GM18499 (cell line): Measurements from ENCODE around the gene KTN1.

Source experiments
- ATAC-seq: cut with Tn5 transposase; IDR thresholded peaks from one replicate; pipeline ENCODE4 v1.9.1; 2021; ENCODE audit warnings: moderate number of reproducible peaks; ENCODE audit not compliant: insufficient read depth, unreplicated experiment

KTN1 gene

DNA sequence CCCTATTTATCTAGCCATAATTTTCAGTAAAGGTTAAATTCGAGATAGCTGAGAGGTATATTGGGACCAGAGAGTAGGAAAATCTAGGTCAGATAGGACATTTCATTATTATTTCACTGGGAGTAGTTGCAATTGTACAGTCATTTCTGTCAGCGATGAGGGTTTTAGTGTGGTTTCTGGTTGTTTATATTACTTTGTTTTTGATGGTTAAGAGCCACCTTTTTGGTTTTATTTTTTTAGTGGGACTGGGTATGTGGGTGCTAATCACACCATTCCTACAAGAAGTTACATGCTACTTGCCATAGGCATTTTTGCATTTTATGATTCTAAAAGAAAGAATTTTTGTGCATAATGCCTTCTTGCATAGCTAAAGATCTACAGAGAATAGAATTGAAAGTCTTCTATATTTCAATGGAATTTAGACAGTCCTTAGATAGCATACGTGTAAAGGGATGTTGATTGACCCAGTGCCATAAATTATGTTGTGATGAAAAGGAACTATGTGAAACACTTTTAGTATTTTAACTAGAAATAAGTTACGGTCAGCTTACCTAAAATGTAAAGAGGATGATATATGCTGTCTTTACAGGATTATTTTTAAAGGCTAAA, 85.2 kb downstream of the KTN1 start:
- ATAC-seq = peak; percentile 59

DNA sequence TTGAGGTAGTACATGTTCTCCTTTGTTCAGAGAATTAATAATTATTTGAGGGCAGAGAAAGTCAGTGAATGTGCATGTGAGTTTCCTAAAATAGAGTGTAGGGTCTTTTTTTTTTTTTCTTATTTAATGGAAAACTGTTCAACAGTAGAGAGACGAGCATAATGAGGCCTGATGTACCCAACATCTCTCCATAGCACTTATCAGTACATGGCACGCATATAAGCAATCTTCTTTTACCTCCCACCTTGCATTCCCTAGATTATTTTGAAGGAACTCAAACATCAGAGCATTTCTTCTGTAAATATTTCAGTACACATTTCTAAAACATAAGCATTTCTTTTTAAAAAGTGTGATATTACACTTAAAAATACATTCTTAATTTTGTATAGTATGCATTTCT, 87.8 kb downstream of the KTN1 start:
- no peak for ATAC-seq

DNA sequence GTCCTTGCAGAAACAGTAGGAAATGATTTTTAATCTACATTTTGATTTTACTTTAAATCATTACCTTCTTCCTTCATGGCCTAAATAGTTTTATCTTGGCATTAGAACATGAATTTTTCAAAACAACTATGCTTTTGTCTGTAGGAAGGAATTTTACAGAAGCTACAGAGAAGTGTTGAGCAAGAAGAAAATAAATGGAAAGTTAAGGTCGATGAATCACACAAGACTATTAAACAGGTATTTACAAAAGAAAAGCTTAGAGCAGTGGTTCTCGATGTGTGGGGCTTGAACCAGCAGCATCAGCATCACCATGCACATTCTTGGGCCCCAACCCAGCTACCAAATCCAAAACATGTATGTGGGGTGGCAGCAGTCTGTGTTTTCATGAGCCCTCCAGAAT, 91.6 kb downstream of the KTN1 start:
- ATAC-seq = no peak

DNA sequence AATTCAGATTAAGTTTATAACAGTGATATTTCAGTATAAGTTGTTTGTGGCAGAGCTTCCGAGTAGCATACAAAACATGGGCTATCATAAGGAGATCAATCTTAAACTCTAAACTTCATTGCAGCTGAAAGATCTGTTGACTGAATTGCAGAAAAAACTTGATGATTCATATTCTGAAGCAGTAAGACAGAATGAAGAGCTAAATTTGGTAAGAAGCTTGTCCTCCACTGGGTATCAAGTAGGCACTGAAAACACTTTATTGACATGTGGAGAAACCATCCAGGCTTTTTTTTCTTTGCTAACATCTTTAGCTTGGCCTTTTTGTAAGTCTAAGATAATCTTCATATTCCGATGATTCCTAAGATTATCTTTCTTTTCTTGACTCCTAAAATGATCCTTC, 93.0 kb downstream of the KTN1 start:
- no peak for ATAC-seq

DNA sequence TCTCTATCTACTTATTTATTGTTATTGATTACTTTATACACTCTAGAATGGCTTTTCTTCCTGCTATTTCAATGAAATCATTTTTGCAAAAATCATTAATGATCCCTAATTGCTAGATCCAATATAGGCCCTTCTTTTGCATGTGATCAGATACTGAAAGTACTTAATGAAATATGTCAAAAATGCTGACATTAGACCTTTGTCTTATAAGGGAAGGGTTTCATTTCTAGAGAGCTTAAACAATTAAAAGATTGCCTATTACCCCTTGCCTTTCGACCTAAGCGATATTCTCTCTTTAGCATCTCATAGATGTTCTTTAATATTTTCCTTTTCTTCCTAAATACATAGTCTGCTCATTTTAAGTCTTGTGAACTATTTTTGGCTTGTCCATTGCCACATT, 101.1 kb downstream of the KTN1 start:
- ATAC-seq = no peak

DNA sequence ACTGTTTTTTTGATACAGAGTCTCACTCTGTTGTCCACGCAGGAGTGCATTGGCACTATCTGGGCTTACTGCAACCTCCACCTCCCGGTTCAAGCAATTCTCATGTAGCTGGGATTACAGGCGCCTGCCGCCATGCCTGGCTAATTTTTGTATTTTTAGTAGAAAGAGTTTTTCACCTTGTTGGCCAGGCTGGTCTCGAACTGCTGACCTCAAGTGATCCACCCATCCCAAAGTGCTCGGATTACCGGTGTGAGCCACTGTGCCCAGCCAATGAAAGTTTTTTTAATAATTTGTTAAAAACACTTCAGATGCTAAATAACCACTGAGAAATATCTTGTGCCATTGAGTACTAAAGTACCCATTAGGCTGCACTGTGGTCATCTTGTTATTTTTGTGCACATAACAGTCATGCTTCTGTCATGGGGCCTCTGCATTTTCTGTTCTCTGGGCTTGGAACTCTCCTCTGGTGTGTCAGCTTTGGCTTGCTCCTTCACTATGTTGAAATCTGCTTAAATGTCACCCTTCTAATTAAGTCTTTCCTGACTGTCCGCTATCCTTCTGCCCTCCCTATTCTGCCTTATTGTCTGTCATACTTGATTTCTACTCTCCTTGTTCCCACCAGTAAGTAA, 105.1 kb downstream of the KTN1 start:
- ATAC-seq = no peak

DNA sequence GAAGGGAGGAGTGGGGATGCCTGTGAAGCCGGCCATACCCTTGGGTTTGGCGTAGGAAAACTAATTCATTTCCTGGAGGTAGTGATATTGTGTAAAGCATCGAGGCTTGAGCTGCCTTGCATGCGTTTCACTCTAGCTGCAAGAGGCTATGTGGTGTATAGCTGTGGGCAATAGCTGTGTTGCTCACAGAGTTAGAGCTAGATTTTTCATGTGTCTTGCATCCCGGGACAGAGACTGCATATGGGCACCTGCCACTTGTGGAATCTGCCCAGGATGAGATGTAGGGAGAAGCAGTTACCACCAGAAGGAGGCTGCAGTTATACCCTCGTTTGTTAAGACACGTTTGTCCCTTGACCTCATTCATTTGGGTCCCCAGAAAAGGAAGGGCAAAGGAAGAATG, 106.7 kb downstream of the KTN1 start:
- ATAC-seq = no peak

DNA sequence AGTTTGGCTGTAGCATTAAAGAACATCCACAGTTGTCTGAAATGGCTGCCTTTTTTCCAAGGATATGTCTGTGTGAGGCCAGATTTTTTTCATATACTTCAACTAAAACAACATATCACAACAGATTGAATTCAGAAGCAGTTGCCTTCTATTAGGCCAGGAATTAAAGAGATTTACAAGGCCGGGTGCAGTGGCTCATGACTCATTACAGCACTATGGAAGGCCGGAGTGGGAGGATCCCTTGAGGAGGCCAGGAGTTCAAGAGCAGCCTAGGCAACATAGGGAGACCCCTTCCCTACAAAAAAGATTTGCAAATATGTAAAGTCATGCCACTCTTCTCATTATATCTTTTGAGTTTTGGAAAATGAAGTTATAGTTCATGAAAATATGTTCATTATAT, 108.6 kb downstream of the KTN1 start:
- ATAC-seq = no peak

DNA sequence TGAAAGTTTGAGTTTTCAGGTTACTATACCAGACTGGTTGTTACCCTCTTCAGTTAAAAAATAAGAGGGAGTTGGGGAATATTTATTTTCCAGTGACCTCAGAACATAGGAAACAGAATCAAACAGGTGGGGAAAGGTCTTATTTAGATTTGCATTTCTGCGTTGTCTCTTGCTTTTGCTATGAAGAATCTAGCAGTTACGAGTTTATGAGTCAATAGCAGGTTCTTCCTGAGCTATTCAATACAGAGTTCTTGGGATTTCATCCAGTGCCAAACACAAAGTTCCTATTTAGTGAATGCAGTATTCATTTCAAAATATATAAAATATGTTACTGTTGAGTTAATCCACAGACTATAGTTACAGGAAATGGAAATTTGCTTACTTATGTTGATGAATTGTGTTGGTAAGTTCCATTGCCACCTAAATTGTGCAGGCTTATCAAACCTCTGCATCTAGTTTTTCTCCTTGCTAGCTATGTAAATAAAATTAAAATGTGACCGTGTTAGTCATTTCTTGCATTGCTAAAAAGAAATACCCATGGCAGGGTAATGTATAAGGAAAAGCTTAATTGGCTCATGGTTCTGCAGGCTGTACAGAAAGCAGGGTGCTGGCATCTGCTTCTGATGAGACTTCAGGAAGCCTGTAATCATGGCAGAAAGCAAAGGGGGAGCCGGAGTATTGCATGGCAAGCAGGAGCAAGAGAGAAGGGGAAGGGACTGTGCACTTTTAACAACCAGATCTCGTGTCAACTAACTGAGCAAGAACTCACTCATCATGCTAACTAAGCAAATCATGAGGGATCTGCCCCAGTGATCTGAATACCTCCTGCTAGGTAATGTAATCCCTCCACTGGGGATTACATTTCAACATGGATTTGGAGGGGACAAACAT, 110.2 kb downstream of the KTN1 start:
- no peak for ATAC-seq

DNA sequence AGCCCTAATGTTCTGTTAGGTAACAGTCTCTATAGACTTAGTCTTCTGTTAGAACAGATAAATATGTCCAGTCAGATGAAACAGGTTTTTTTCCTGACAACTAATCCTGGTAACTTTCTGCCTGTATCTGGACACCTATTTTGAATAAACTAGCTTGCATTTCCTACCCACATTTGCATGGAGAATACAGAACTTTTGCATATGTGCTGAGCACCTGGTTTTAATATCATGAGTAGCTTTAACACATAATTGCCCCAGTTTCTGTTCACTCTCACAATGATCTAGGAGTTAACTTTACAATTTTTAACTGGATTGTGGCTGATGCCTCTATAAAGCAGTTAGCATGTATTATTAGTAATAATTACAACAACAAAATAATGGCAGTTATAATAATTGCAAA, 111.7 kb downstream of the KTN1 start:
- ATAC-seq = no peak

DNA sequence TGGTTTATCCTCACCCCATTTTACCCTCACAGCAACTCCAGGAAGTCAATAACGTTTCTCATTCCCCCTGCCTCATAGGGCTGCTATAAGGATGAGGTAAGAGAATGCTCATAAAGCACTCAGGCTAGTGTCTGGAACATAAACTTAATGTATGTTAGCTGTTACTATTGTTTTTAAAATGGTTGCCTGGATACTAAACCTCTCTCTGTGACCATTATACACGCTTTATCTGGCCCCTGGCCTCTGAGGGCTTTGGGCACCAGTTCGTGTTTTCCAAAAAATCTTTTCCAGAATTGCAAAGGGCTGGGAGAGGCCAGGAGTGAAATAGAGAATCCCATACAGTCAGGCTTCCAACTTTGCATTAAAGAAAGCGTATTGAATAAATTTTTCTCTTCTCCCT, 113.9 kb downstream of the KTN1 start:
- no peak for ATAC-seq

DNA sequence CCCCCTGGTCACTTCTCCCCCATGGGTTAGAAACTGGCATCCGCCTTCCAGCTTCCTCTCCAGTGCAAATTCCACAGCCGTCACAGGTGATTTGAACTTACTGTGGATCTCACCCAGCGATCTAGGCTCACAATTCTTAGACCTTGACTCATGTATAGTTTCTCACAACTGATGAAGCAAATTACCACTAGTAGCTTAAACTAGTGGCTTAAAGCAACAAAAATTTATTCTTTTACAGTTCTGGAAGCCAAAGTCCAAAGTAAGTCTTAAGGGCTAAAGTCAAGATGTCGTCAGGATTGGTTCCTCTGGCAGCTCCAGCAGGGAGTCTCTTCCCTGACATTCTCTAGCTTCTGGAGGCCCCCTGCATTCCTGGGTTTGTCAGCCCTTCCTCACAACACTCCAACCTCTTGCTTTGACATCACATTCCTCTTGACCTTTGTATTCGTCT, 117.4 kb downstream of the KTN1 start:
- no peak for ATAC-seq

DNA sequence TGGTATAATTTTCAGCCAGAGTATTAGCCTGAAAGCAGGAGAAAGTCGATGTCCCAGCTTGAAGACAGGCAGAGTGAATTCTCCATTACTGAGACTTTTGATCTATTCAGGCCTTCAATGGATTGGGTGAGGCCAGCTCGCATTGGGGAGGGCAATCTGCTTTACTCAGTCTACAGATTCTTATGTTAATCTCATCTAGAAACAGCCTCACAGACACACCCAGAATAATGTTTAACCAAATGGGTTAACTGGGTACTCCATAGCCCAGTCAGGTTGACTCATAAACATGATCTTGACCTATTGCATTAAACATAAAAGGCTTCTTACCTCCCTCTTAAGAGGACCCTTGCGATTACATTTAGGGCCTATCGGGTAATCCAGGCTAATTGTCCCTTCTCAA, 118.0 kb downstream of the KTN1 start:
- ATAC-seq = no peak

DNA sequence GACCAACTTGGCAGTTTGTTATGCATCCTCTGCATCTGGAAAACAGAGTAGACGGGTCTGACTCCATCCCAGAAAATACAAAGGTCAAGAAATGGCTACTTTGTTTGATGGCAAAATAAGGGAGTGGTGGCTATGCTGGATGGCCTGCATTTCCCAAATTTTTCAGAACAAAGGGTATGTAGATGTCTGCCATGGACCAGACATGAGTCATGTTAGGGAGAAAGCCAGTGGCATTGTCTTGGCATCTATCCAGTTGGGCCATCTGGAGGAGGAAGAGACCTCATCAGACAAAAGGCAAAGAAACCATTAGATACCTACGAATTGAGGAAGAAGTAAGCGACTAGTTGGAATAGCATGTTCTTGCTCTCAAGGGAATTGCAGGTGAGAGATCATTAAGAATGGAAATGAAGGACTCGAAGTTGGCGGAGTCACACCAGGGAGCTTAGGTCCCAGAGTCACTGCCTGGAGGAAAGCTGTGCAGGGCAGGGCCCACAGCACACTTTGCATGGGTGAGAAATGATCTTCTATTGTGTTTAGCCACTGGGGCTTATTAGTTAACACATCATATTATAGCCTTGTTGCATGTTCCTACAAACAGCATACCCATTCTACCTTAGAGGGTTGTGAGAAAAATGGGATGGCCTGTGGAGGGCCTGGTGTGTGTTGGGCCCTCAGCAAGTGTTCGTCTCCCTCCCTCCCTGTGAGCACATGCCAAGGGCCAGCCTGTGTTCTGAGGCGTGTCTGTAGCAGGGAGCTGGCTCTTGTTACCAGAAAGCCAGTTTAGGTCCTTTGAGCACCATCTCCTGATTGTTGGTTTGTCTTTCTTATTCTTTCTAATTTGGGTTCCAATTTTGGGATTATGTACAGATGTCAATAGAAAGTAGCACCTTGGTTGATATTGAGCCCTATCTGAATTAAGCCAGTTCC, 119.4 kb downstream of the KTN1 start:
- ATAC-seq = no peak

DNA sequence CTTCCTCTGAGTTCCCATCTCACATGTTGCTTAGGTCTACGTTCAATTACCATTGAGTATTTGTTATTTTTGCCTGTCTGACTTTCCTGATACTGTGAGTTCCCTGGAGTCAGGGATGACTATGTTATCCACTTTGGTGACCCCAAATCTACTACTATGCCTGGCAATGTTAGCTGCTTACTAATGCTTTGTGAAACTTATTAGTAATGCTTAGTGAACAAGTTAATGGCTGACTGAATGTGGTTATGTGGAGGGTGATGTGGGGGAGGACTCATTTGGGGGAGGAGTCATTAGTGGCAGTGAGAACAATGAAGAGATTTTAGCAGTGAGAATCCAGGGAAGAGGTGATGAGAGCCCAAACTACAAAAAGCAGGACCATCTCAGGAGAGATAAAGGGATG, 121.6 kb downstream of the KTN1 start:
- peak; percentile 92 for ATAC-seq

DNA sequence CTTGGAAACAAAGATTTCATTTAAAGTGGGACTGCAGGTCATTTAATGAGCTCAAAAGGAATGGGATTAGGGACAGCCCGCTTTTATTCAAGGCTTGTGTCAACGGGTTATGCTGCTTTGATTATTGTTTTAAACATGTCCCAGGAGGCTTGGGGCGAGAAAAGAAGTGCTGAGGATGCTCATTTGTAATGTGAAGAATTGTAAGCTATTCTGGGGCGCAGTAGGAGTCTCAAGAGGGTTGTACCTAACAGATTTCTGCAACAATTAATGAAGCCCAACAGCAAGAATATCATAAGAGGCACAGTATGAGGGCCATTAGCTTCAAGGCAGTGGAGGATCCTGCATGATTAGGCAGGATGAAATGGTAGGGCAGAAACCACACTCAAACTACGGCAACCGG, 122.5 kb downstream of the KTN1 start:
- ATAC-seq = no peak

DNA sequence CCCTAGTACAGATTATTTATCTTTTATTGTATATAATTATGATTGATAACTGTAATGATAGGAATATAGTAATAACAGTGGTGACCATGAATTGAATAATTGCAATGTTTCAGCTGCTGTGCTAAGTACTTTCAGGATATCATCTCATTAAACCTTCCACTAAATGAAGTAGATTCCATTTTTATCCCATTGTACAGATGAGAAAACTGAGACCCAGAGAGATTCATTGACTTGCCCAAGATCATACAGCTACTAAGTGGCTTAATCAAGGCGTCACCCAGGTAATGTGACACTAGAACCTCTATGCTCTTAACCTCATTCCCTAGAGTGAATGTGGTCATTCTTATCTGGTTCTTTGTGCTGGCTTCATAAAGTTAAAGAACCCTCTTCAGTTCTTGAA, 124.6 kb downstream of the KTN1 start:
- no peak for ATAC-seq

DNA sequence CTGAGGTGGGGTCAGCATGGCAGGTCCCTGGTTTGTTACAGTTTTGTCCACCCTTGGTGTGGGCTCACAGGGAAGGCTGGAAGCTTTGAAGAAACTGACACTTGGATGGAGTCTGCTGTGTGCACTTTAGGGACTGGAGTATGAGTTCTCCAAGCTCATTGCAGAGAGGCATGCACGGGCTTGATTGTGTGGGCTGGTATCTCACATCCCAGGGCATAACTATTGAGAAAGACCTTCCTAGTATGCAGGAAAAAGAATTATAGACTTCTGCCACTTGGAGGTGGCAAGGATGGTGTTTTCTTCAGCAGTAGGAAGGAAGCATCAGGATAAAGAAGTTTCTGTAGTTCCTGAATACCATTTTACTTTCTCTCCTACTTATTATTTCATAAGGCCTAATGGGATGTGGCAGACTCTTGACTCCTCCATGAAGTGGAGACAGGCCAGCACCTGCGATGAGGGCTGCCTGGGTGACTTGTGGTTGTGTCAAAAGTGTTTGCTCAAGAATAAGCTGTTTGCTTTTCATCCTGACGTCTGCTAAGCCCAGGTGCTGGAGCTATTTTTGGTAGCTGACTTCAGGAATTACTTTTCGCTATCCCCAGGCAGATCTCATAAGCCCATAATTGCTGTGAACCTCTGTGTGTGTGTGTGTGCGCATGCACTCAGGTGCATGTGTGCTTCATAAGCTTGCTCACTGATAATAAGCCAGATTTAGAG, 125.8 kb downstream of the KTN1 start:
- no peak for ATAC-seq

DNA sequence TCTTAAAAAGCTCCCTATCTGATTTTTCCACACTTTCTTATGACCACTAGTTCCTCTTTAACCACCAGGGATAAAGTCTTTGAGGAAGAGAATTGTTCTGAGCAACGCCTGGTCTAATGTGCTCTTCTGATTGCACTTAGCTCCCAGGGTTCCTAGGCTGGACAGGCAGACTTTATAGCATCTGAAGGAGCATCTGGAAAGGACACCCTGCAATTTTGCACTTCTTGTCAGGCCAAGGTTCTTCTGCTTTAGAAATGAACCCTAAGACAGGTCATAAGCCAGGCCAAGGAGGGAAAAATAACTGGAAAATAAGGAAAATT, 126.3 kb downstream of the KTN1 start:
- no peak for ATAC-seq

DNA sequence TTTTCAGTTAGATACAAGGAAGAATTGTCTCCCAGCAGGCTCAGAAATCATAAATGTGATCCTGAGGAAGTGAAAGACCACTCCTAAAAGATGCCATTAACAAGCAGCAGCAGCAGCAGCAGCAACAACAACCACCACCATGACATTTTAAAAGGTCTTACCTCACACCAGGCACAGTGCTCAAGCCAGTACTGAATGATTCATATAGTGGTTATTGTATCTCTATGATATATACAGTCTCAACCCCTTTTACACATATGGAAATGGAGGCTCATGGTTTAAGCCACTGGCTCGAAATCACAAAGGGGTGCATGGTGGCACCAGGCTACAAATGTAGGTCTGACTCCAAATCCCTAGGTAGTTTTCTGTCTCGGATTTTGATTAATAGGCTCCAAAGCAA, 126.9 kb downstream of the KTN1 start:
- ATAC-seq = no peak
